Fibroblast of mammary gland (primary cell): ENCODE measurements around the gene ADTRP.
A peak's percentile ranks its signal among the peaks of the same experiment; 100 is the strongest.

Experiments used
- DNase-seq: peaks from one replicate; pipeline ENCODE4 v3.0.0-alpha.2; 2010; ENCODE audit warnings: low read depth
- H3K4me3 ChIP-seq: 2 replicates; pipeline ENCODE4 v1.5.1; 2011; ENCODE audit warnings: low read depth, mild to moderate bottlenecking, low read length, moderate library complexity; ENCODE audit not compliant: control insufficient read depth
- CTCF ChIP-seq: conservative IDR thresholded peaks from 2 replicates; pipeline ENCODE4 v1.5.1; 2011; ENCODE audit warnings: low read depth, low read length, inconsistent platforms; ENCODE audit not compliant: control insufficient read depth, insufficient read depth

The ADTRP gene

GRCh38 chr6:11795403-11795802 lies 16.8 kb upstream of the ADTRP start:
- no peak for TF ChIP-seq CTCF
- no peak overlapping the region for H3K4me3 ChIP-seq
- DNase-seq, result no peak

GRCh38 chr6:11793277-11793676 lies 14.7 kb upstream of the ADTRP start:
- no peak for TF ChIP-seq CTCF
- DNase-seq, result no peak
- no peak overlapping the region for H3K4me3 ChIP-seq

GRCh38 chr6:11791354-11792107 lies 12.9 kb upstream of the ADTRP start:
- H3K4me3 ChIP-seq, result no peak overlapping the region
- TF ChIP-seq CTCF, result no peak
- peak; percentile 56 for DNase-seq

GRCh38 chr6:11789744-11790143 lies 11.1 kb upstream of the ADTRP start:
- no peak for TF ChIP-seq CTCF
- no peak for DNase-seq
- no peak overlapping the region for H3K4me3 ChIP-seq

GRCh38 chr6:11788043-11788442 lies 9.4 kb upstream of the ADTRP start:
- TF ChIP-seq CTCF, result no peak
- no peak for DNase-seq
- H3K4me3 ChIP-seq, result no peak overlapping the region

- TF ChIP-seq CTCF, result no peak
- DNase-seq, result no peak
- no peak overlapping the region for H3K4me3 ChIP-seq
These were observed 7.4 kb upstream of the ADTRP start for GRCh38 chr6:11785774-11786579.
